Measurements from ENCODE around the gene FIGNL1. TPM values are rescaled to one million over a fixed set of nuclear protein-coding genes. Genes with fewer than 3 reads are reported as not detected.

The FIGNL1 gene
- 23.3 and 23.8 TPM in 2 replicates for total RNA-seq

DNA sequence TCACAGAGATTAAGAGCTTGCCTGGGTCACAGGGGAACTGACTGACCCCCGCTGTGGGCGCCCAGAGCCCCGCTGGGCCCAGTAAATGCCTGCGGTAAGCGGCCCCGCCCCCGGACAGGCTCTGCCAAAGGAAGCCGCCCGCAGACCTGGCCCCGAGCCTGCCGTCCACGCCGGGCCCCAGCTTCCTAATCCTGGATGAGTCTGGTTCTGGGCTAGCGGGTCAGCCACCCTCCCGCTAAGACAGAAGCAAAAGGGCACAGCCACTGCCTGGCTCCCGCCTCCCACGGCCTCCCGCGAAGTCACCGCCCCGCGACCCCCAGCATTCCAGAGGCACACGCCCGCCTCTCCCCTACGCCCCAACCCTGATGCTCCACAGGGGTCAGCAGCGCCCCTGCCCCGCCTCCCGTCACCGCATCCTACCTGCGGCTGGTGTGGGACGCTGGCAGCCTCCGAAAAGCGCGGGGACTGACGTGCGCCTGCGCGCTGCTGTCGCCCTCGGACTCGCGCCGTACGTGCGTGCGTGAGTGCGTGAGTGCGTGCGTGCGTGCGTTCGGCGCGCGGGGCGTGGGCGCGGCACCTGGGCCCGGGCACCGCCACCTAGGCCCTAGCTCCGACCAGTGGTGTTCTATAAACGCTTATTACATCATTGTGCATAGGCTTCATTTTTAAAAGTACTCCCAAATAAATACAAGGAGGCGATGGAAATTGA is at the start of gene FIGNL1:
Gene FIGNL1 (minus strand): TSS at position 470 of the 709 bp plus-strand sequence. CDS start 3,063 bp downstream, outside the sequence.

Other genes with a start within 250 kb of the FIGNL1 start
- gene IKZF1, start 145.6 kb downstream of the FIGNL1 start, total RNA-seq: not detected in 2 replicates
- gene DDC, start 115.1 kb upstream of the FIGNL1 start, total RNA-seq: not detected in 2 replicates